Uterus (tissue), 2 donors: Measurements from ENCODE around the gene SP1.

Experiments
- POLR2A ChIP-seq, 2 donors: fragments of 450-650 bp; IDR thresholded peaks; one replicate each; pipeline ENCODE4 v1.6.1; 2016; ENCODE audit warnings: antibody characterized with exemption in 2 of 2, mild to moderate bottlenecking in 1 of 2, moderate library complexity in 1 of 2
- TF ChIP-seq, protein P1 (sequence below), 4 experiments: fragments of 200-600 bp in 2 of 4; fragments of 450-650 bp in 2 of 4; sonication (generic) in 2 of 4; IDR thresholded peaks; one replicate each; pipeline ENCODE4 v1.5.1; 2016 to 2019; ENCODE audit warnings: antibody characterized with exemption in 4 of 4, mild to moderate bottlenecking in 2 of 4, moderate library complexity in 1 of 4

DNA sequence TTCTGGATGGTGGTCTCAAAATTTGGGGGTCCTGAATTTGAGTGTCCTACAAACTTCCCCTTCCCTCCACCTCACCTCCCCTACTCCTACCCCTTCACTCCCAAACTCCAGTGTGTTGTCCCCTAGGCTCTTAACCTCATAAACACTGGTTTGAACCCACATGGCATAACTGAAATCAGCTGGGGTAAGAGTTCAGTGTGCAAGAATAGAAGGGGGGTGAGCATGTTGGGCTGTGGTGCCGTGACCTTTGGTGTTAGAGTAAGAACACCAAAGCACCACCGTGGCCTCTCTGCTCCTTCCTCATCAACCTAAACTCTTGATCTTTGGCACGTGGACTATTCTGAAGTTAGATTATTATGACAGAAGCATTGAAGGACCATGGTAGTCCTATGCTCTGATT lies 83.0 kb downstream of the SP1 start:
- TF ChIP-seq, protein P1, sequence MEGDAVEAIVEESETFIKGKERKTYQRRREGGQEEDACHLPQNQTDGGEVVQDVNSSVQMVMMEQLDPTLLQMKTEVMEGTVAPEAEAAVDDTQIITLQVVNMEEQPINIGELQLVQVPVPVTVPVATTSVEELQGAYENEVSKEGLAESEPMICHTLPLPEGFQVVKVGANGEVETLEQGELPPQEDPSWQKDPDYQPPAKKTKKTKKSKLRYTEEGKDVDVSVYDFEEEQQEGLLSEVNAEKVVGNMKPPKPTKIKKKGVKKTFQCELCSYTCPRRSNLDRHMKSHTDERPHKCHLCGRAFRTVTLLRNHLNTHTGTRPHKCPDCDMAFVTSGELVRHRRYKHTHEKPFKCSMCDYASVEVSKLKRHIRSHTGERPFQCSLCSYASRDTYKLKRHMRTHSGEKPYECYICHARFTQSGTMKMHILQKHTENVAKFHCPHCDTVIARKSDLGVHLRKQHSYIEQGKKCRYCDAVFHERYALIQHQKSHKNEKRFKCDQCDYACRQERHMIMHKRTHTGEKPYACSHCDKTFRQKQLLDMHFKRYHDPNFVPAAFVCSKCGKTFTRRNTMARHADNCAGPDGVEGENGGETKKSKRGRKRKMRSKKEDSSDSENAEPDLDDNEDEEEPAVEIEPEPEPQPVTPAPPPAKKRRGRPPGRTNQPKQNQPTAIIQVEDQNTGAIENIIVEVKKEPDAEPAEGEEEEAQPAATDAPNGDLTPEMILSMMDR (IDR thresholded peaks at IDR 0.05) = no peak
- TF ChIP-seq POLR2A (IDR thresholded peaks at IDR 0.05) = no peak
